ENCODE results near the gene TAF1D.

- TF ChIP-seq CTCF (conservative IDR thresholded peaks at IDR 0.05) (no peak), EZH2 (IDR thresholded peaks at IDR 0.05; ENCODE audit: low read depth) (no peak)
Measured at GRCh38 chr11:93727985-93728791, 13.1 kb downstream of the TAF1D start.

Measured in PC-9 (cell line).